ENCODE data around the gene RAB7A. TPM values are rescaled to one million over a fixed set of nuclear protein-coding genes. Genes with fewer than 3 reads are reported as not detected.

Gene RAB7A
- total RNA-seq, 1 experiment from 2014 or later, result 491 TPM

Other genes starting within 250 kb of the RAB7A start
- 9.6 and 13.6 TPM in 2 replicates for gene GATA2, start 233.0 kb upstream of the RAB7A start, total RNA-seq (2022)
- gene RPN1, start 75.4 kb upstream of the RAB7A start, total RNA-seq (2022), result 449 and 474 TPM in 2 replicates
- gene ACAD9, start 153.4 kb downstream of the RAB7A start, total RNA-seq (2022), result 112 and 124 TPM in 2 replicates